Activated CD8-positive, alpha-beta T cell treated with anti-CD3 and anti-CD28 coated beads for 36 hours (primary cell): Measurements from ENCODE around the gene KY. TPM values are rescaled to one million over a fixed set of nuclear protein-coding genes. Genes with fewer than 3 reads are reported as not detected.

Experiments used
- ATAC-seq: fragments of 200-7000 bp; cut with Tn5 transposase; one replicate; pipeline ENCODE4 v1.10.0; 2021; ENCODE audit warnings: mild to moderate bottlenecking, moderate library complexity
- CTCF ChIA-PET: fragments of 350-600 bp; sonication (Branson Sonifier 250); formaldehyde crosslinking; loops from one replicate; lab custom pipeline; 2021; ENCODE audit warnings: antibody characterized with exemption; lab: Charles Lee
- POLR2A ChIA-PET: fragments of 350-600 bp; sonication (Branson Sonifier 250); formaldehyde crosslinking; loops from one replicate; lab custom pipeline; 2021; ENCODE audit warnings: antibody characterized with exemption; lab: Charles Lee
- DNase-seq: peaks from one replicate; pipeline ENCODE4 v3.0.0-alpha.2; 2020
- H3K27ac Mint-ChIP-seq: one replicate; pipeline ENCODE4 v1.8.0; 2021; ENCODE audit warnings: mild to moderate bottlenecking, mixed read lengths
- H3K27me3 Mint-ChIP-seq: one replicate; pipeline ENCODE4 v1.8.0; 2021; ENCODE audit warnings: mixed read lengths
- H3K36me3 Mint-ChIP-seq: one replicate; pipeline ENCODE4 v1.8.0; 2021; ENCODE audit warnings: low read depth, mixed read lengths
- H3K4me1 Mint-ChIP-seq: one replicate; pipeline ENCODE4 v1.8.0; 2021; ENCODE audit warnings: low read depth, mixed read lengths
- H3K4me3 Mint-ChIP-seq: one replicate; pipeline ENCODE4 v1.8.0; 2021; ENCODE audit warnings: mild to moderate bottlenecking, moderate library complexity, mixed read lengths
- H3K9me3 Mint-ChIP-seq: one replicate; pipeline ENCODE4 v1.8.0; 2021; ENCODE audit warnings: mixed read lengths
- intact Hi-C: fragments of 100-400 bp; cut with micrococcal nuclease; formaldehyde crosslinking; loops from one replicate; pipeline ENCODE4 v1.10.0; 2022
- total RNA-seq, 2 experiments: library from RNA; stranded (reverse); gene quantifications; one replicate each; pipeline ENCODE4 v1.2.3, GENCODE V29; 2021
- TF ChIP-seq, protein P1 (sequence below): fragments of 200-600 bp; IDR thresholded peaks from one replicate; pipeline ENCODE4 v1.8.0; 2022; ENCODE audit warnings: antibody characterized with exemption, mild to moderate bottlenecking

KY gene
- total RNA-seq, 2 experiments from 2014 or later = not detected

DNA sequence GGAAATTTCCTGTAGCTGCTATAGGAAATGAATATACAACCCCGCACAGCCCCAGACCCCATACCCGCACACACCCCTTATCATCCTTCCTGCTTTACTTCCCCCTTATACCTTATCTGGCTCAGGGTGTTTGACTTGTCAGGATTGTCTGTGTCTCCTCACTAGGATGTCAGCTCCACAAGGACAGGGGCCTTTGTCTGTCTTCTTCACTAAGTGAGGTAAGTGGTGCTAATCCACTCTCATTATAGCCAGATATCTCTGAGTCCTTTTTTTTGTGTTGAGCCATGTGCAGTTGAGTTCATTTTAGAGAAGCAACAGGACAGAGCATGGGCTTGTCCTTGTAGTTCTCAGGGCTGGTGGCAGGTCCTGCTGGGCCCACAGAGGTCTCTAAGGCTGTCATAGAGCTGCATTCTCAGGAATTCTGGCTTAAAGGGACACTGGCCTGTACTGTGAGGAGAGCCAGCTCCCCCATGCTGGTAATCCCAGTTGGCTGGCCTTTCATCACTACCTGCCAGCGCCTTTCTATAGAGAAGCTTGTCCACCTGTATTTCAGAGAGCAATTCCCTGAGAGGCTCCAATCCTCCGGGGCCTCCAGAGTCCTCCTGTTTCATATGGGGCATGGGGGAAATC lies 9.0 kb downstream of the KY start:
- H3K9me3 Mint-ChIP-seq = no peaks in the 10 kb centered on the region
- no peak for DNase-seq
- H3K27ac Mint-ChIP-seq = no peak overlapping the region
- ChIA-PET POLR2A (no interaction called here), CTCF (interaction anchor here (2.7 kb wide), 1 partner anchor 41 kb away, joined by 13 read pairs; no protein-coding TSS in a partner anchor)
- TF ChIP-seq, protein P1, sequence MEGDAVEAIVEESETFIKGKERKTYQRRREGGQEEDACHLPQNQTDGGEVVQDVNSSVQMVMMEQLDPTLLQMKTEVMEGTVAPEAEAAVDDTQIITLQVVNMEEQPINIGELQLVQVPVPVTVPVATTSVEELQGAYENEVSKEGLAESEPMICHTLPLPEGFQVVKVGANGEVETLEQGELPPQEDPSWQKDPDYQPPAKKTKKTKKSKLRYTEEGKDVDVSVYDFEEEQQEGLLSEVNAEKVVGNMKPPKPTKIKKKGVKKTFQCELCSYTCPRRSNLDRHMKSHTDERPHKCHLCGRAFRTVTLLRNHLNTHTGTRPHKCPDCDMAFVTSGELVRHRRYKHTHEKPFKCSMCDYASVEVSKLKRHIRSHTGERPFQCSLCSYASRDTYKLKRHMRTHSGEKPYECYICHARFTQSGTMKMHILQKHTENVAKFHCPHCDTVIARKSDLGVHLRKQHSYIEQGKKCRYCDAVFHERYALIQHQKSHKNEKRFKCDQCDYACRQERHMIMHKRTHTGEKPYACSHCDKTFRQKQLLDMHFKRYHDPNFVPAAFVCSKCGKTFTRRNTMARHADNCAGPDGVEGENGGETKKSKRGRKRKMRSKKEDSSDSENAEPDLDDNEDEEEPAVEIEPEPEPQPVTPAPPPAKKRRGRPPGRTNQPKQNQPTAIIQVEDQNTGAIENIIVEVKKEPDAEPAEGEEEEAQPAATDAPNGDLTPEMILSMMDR = no peak
- no peaks in the 10 kb centered on the region for H3K36me3 Mint-ChIP-seq
- no peak overlapping the region for H3K4me3 Mint-ChIP-seq
- no peak for ATAC-seq
- H3K4me1 Mint-ChIP-seq = no peaks in the 10 kb centered on the region
- H3K27me3 Mint-ChIP-seq = peaks cover 2% of the 10 kb centered on the region
- intact Hi-C loops = no loop called here

- ChIA-PET CTCF (interaction anchor here (2.7 kb wide), 1 partner anchor 40 kb away, joined by 13 read pairs; no protein-coding TSS in a partner anchor), POLR2A (interaction anchor here (0.5 to 0.6 kb wide), 2 partner anchors 11 to 315 kb away, joined by 3 read pairs; no protein-coding TSS in a partner anchor)
- peak; percentile 51 for ATAC-seq
Observed at GRCh38 chr3:134640872-134641470, 9.9 kb downstream of the KY start.

DNA sequence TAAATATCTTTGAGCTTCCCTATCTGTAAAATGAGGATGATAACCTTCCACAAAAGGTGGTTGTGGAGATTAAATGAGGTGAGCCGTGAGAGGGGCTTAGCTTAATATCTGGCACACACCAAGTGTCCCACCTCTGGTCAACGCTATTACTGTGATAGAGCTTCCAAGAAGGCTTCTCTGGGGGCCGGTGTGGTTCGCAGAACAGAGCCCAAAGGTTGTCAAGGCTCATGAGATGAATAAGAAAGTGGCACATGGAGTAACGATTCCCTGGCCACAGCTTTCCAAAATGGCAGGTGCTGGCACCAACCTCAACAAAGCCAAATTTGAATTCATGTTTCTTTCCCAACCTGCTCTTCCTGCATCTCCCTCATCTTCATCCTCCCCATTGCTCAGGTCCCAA lies 10.4 kb downstream of the KY start:
- POLR2A ChIA-PET = interaction anchor here (0.5 to 0.6 kb wide), 2 partner anchors 10 to 316 kb away, joined by 3 read pairs; no protein-coding TSS in a partner anchor
- TF ChIP-seq, protein P1 = no peak
- DNase-seq = no peak
- Mint-ChIP-seq H3K27me3 (no peaks in the 10 kb centered on the region), H3K27ac (no peak overlapping the region), H3K4me3 (no peak overlapping the region), H3K9me3 (no peaks in the 10 kb centered on the region), H3K4me1 (no peaks in the 10 kb centered on the region), H3K36me3 (no peaks in the 10 kb centered on the region)
- no peak for ATAC-seq
- CTCF ChIA-PET = interaction anchor here (0.7 to 2.7 kb wide), 2 partner anchors 39 to 161 kb away, joined by 3 to 13 read pairs; no protein-coding TSS in a partner anchor
- intact Hi-C loops = no loop called here

More at GRCh38 chr3:134640872-134641470, 9.9 kb downstream of the KY start:
- Mint-ChIP-seq H3K4me3 (no peak overlapping the region), H3K36me3 (no peaks in the 10 kb centered on the region), H3K4me1 (no peaks in the 10 kb centered on the region), H3K9me3 (no peaks in the 10 kb centered on the region), H3K27me3 (peaks cover 2% of the 10 kb centered on the region), H3K27ac (no peak overlapping the region)
- TF ChIP-seq, protein P1 = no peak
- peak; percentile 37 for DNase-seq
- intact Hi-C loops = no loop called here

GRCh38 chr3:134638385-134639030 lies 12.3 kb downstream of the KY start:
- ChIA-PET POLR2A (no interaction called here), CTCF (interaction anchor here (1.8 kb wide), 1 partner anchor 38 kb away, joined by 7 read pairs; no protein-coding TSS in a partner anchor)
- H3K4me3 Mint-ChIP-seq = no peak overlapping the region
- no peak overlapping the region for H3K27ac Mint-ChIP-seq
- H3K9me3 Mint-ChIP-seq = no peaks in the 10 kb centered on the region
- DNase-seq (no peak), ATAC-seq (no peak)
- no peaks in the 10 kb centered on the region for H3K27me3 Mint-ChIP-seq
- TF ChIP-seq, protein P1 = no peak
- H3K4me1 Mint-ChIP-seq = no peaks in the 10 kb centered on the region
- intact Hi-C loops = no loop called here
- H3K36me3 Mint-ChIP-seq = no peaks in the 10 kb centered on the region
